ENCODE measurements around the gene MRTO4. TPM values are rescaled to one million over a fixed set of nuclear protein-coding genes. Genes with fewer than 3 reads are reported as not detected.

Gene MRTO4
- total and polyA plus RNA-seq, 9 of the 15 experiments (the other 6 are each of a cell fraction or from before 2014, with no cell fraction given) = 62.0 to 173 (median 146) TPM

- TF ChIP-seq HINFP (tag; conservative IDR thresholded peaks at IDR 0.05; ENCODE audit: low read depth) = no peak
- no peak for TF ChIP-seq ASH1L (IDR thresholded peaks at IDR 0.05; ENCODE audit: borderline replicate concordance, low read depth, partially characterized antibody)
- TF ChIP-seq HIVEP1 (CRISPR knock-in tag; IDR thresholded peaks at IDR 0.05) = no peak
- no peak for TF ChIP-seq CREBBP (IDR thresholded peaks at IDR 0.05; ENCODE audit: low read depth, low read length)
- TF ChIP-seq POLR2A (conservative IDR thresholded peaks at IDR 0.05) = 0 out of 2 replicates have a peak, but pooled peaks have one; percentile 16
- TF ChIP-seq DDX20 (tag; IDR thresholded peaks at IDR 0.05; ENCODE audit: low read depth) = no peak
- no peak for TF ChIP-seq MNT (conservative IDR thresholded peaks at IDR 0.05)
- TF ChIP-seq ZSCAN32 (CRISPR knock-in tag; IDR thresholded peaks at IDR 0.05) = no peak
- TF ChIP-seq TSHZ1 (CRISPR knock-in tag; IDR thresholded peaks at IDR 0.05) = no peak
- no peak for TF ChIP-seq GATA2 (CRISPR knock-in tag; IDR thresholded peaks at IDR 0.05)
- TF ChIP-seq RBM34 (IDR thresholded peaks at IDR 0.05; ENCODE audit: borderline replicate concordance, insufficient read depth, low read length) = no peak
- no peak for TF ChIP-seq ZNF707 (CRISPR knock-in tag; conservative IDR thresholded peaks at IDR 0.05)
- no peak for TF ChIP-seq KLF13 (tag; IDR thresholded peaks at IDR 0.05; ENCODE audit: borderline replicate concordance, low read depth)
- no peak for TF ChIP-seq RCOR1 (IDR thresholded peaks at IDR 0.05; ENCODE audit: borderline replicate concordance in 1 of 2, low read depth in 2 of 2, low read length in 2 of 2)
Measured at GRCh38 chr1:19204446-19205266, 46.9 kb upstream of the MRTO4 start (continued).

Measured in K562 (cell line).